Measurements from ENCODE around the gene SNX14.

Gene SNX14

DNA sequence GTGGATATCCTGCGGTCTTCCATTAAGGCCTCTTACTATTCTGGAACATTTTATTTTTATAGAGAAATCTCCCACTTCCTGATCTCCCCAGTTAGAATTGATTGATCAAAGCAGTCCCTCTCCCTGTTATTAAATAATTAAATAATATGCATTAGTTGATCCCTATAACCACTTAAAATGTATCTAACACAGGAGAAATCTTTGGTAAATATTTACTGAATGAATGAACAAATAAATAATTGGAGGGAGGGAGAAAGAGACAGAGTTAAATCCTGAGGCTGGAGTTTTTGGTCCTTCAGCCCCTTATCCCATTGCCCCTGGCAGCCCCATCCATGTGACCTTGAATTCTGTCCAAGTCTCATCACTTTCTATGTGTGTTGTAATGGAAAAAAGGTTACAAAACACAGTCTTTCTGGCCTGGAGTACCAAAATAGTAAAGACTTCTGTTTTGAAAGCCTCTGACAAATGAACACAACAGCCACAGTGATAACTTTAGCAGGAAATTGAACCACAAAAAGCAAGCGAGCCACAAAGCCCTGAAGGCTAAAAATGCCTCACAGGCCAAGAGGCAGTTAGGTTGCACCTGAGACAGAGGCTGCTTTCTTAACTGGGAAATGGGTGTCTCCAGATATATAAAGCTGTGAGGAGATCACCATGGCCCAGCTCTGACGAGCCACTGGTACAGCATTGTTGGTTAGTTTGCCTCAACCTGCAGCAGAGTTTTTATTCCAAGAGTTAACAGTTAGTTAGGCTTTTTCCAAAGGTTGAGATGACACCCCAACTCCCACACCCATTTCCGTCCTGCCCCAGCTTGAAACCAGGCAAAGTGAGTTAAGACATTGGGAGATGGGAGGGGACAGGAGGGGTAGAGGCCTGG, 132.5 kb downstream of the SNX14 start:
- H3K36me3 ChIP-seq = no peaks in the 10 kb centered on the region
- peaks cover 0 to 99% (median 74%) of the 10 kb centered on the region in 4 donors for H3K4me1 ChIP-seq
- intact Hi-C loops (cut with DNase I; ENCODE audit: low total_unique reads) = no loop called here
- no peaks in the 10 kb centered on the region for H3K27me3 ChIP-seq
- no peak overlapping the region for H3K4me3 ChIP-seq
- DNase-seq = peak in 1 of 2 donors; percentile 28
- H3K27ac ChIP-seq = peak overlapping the region; percentile 66 to 71
- no peaks in the 10 kb centered on the region for H3K9me3 ChIP-seq
- TF ChIP-seq, protein P1, sequence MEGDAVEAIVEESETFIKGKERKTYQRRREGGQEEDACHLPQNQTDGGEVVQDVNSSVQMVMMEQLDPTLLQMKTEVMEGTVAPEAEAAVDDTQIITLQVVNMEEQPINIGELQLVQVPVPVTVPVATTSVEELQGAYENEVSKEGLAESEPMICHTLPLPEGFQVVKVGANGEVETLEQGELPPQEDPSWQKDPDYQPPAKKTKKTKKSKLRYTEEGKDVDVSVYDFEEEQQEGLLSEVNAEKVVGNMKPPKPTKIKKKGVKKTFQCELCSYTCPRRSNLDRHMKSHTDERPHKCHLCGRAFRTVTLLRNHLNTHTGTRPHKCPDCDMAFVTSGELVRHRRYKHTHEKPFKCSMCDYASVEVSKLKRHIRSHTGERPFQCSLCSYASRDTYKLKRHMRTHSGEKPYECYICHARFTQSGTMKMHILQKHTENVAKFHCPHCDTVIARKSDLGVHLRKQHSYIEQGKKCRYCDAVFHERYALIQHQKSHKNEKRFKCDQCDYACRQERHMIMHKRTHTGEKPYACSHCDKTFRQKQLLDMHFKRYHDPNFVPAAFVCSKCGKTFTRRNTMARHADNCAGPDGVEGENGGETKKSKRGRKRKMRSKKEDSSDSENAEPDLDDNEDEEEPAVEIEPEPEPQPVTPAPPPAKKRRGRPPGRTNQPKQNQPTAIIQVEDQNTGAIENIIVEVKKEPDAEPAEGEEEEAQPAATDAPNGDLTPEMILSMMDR (IDR thresholded peaks at IDR 0.05) = no peak

DNA sequence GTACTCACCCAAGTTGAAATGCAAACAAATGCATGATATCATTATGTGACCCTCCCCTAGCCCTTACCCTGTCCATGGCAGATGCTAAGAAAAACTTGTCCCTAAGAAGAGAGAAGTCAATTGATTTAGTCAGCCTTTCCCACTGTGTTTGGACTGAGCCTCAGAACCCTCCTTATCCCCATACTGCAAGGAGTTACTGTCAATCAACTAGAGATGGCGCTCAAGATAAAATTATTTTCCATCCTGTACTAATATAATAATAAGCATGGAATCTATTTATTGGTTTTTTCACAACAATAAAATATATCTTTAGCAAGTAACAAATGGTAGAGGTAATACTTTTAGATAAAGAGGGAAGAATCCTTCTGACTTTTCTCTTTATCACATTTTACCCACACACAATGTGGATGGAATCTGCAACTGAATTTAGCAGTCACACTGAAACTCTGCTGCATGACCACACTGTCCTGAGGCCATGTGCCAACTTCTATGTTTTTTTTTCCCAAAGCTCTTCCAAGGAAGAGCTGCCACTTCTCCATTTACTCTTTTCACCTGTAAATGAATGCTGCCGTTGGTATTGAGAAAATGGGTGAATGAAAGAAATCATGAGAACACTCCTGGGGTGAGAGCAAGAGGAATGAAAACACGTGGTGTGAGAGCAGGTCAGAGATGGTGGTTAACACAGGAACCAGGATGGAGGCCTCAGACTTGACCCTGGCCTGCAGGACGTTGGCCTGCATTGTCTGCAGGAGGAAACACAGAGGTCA, 133.3 kb downstream of the SNX14 start:
- intact Hi-C loops (cut with DNase I; ENCODE audit: low total_unique reads) = no loop called here
- no peak for DNase-seq
- no peaks in the 10 kb centered on the region for H3K9me3 ChIP-seq
- no peaks in the 10 kb centered on the region for H3K36me3 ChIP-seq
- no peak overlapping the region for H3K4me3 ChIP-seq
- TF ChIP-seq, protein P1 (IDR thresholded peaks at IDR 0.05) = no peak
- H3K4me1 ChIP-seq = peaks cover 0 to 99% (median 69%) of the 10 kb centered on the region in 4 donors
- peak overlapping the region; percentile 66 to 71 for H3K27ac ChIP-seq
- no peaks in the 10 kb centered on the region for H3K27me3 ChIP-seq

DNA sequence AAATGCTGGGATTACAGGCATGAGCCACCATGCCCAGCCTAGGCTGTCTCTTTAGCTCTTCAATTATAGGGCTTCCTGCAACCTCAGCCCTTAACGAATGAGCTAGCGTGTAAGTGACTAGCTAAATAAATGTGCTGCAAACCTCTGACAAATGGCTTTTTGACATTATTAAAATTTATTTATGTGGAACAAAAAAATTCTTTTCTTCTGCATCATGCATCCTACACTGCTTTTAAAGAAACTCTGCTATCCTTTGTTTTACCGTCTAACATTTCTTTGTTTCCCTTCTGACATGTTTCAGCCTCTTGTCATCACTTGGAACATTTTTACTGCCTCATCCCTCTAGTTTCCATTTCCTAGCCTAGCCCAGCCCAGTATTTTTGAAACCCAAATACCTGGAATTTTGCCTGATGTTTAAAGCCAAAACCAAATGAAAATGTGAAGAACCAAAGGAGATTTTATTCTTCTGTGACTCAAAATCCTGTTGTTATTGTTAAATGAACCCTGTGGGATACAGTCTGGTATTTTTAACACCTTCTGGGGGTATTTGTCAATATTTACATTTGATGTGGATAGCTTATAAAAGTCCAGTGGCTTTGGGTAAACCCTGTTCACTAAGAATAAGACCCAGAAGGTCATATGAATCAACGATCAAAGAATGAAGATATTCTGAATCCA, 134.3 kb downstream of the SNX14 start:
- Histone ChIP-seq H3K36me3 (no peaks in the 10 kb centered on the region), H3K27me3 (no peaks in the 10 kb centered on the region), H3K9me3 (no peaks in the 10 kb centered on the region), H3K27ac (peak overlapping the region; percentile 58 to 66), H3K4me1 (peaks cover 0 to 92% (median 60%) of the 10 kb centered on the region in 4 donors), H3K4me3 (no peak overlapping the region)
- TF ChIP-seq, protein P1 (IDR thresholded peaks at IDR 0.05) = no peak
- intact Hi-C loops (cut with DNase I; ENCODE audit: low total_unique reads) = no loop called here
- DNase-seq = no peak

DNA sequence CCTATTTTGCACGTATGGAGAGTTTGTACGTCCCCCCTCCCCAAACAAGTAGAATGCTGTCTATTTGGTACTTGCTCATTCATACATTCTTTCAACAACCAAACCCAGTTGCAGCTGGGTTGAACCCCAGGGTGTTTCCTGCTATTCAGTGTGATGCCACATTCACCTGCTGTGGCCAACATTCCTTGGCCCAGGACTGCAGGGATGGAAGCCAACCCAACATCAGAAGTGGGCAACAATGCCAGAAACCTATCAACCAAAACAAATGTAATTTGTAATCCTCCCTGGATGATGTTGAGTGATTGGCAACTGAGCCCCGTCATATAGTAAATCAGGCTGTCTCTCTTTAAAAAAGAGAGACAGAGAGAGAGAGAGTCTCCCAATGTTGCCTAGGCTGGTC, 134.9 kb downstream of the SNX14 start:
- Histone ChIP-seq H3K27me3 (no peaks in the 10 kb centered on the region), H3K9me3 (no peaks in the 10 kb centered on the region), H3K36me3 (no peaks in the 10 kb centered on the region), H3K4me1 (peaks cover 0 to 90% (median 57%) of the 10 kb centered on the region in 4 donors), H3K27ac (peak overlapping the region; percentile 58 to 66), H3K4me3 (no peak overlapping the region)
- TF ChIP-seq, protein P1 (IDR thresholded peaks at IDR 0.05) = no peak
- no peak for DNase-seq
- intact Hi-C loops (cut with DNase I; ENCODE audit: low total_unique reads) = no loop called here

DNA sequence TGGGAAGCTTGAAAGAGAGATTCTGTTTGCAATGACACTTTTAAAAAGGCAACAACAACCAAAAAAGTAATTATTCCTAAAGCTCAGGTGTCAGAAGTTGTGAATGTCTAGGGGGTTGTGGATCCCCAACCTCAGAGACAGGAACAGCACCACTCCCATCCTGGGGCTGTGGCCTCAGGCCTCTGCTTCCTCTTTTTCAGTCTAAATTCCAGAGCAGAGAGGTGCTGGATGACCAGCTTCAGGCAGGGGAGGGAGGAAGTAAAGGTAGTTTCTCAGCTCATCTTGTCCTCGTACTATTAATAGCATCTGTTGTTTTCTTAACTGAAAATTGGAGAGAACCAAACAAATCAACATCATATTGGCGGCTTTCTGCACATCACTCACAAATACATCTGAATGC, 135.5 kb downstream of the SNX14 start:
- DNase-seq = no peak

More for the DNA sequence above, 135.5 kb downstream of the SNX14 start:
- intact Hi-C loops (cut with DNase I; ENCODE audit: low total_unique reads) = no loop called here
- Histone ChIP-seq H3K4me1 (peaks cover 0 to 89% (median 56%) of the 10 kb centered on the region in 4 donors), H3K9me3 (no peaks in the 10 kb centered on the region), H3K4me3 (no peak overlapping the region), H3K36me3 (no peaks in the 10 kb centered on the region), H3K27ac (peak overlapping the region; percentile 58 to 66), H3K27me3 (no peaks in the 10 kb centered on the region)
- TF ChIP-seq, protein P1 (IDR thresholded peaks at IDR 0.05) = no peak

Measured in tibial artery (tissue), 4 donors.